Measurements from ENCODE around the gene NCOA7. TPM values are rescaled to one million over a fixed set of nuclear protein-coding genes. Genes with fewer than 3 reads are reported as not detected.
"Not testable (repeated sequence)": the region's sequence is repeated elsewhere in the genome, so short reads cannot be mapped to it uniquely, and the experiment has no call there.

Gene NCOA7
- total RNA-seq, 3 donors from 2014 or later (not counting 1 experiment from before 2014, with no cell fraction given), result 37.3 to 66.6 (median 56.8) TPM

- Mint-ChIP-seq H3K4me3 (no peak overlapping the region), H3K4me1 (no peaks in the 10 kb centered on the region), H3K27ac (no peak overlapping the region), H3K27me3 (ENCODE audit: low read depth in 2 of 2) (peaks cover 11 to 24% of the 10 kb centered on the region in 2 donors), H3K9me3 (no peaks in the 10 kb centered on the region), H3K36me3 (no peaks in the 10 kb centered on the region)
- 100% methylated on average over 2 of the region's 4 CpGs for WGBS (ENCODE audit: insufficient coverage)
- H3K9me3 ChIP-seq (ENCODE audit: control insufficient read depth, insufficient read depth, low read length), result no peaks in the 10 kb centered on the region
- intact Hi-C loops (cut with micrococcal nuclease), result no loop called here
- no peak for DNase-seq
- no peak overlapping the region for H3K4me3 ChIP-seq (ENCODE audit: low read length)
- no peak for TF ChIP-seq CTCF (IDR thresholded peaks at IDR 0.05)
- H3K27ac ChIP-seq (ENCODE audit: low read length), result no peak overlapping the region
- peaks cover 3% of the 10 kb centered on the region for H3K27me3 ChIP-seq (ENCODE audit: control insufficient read depth, insufficient read depth, low read length)
- no peaks in the 10 kb centered on the region for H3K36me3 ChIP-seq (ENCODE audit: control insufficient read depth, insufficient read depth, low read length)
- no peak for ATAC-seq
- H3K4me1 ChIP-seq (ENCODE audit: control insufficient read depth, insufficient read depth, low read length), result no peaks in the 10 kb centered on the region
Observed at GRCh38 chr6:125773387-125774341, 17.1 kb upstream of the NCOA7 start.

GRCh38 chr6:125776107-125776826 lies 14.5 kb upstream of the NCOA7 start:
- H3K27ac ChIP-seq (ENCODE audit: low read length); H3K36me3 Mint-ChIP-seq; H3K4me1 ChIP-seq (ENCODE audit: control insufficient read depth, insufficient read depth, low read length); intact Hi-C loops (cut with micrococcal nuclease); H3K4me1 Mint-ChIP-seq; H3K9me3 ChIP-seq (ENCODE audit: control insufficient read depth, insufficient read depth, low read length); H3K4me3 Mint-ChIP-seq; H3K27me3 ChIP-seq (ENCODE audit: control insufficient read depth, insufficient read depth, low read length); DNase-seq; ATAC-seq; H3K27me3 Mint-ChIP-seq (ENCODE audit: low read depth in 2 of 2); H3K27ac Mint-ChIP-seq; H3K9me3 Mint-ChIP-seq; H3K4me3 ChIP-seq (ENCODE audit: low read length); H3K36me3 ChIP-seq (ENCODE audit: control insufficient read depth, insufficient read depth, low read length): not testable (repeated sequence)
- WGBS (ENCODE audit: insufficient coverage), result 92% methylated on average over 7 of the region's 14 CpGs

GRCh38 chr6:125779924-125780539 lies 10.7 kb upstream of the NCOA7 start:
- ATAC-seq, result peak; percentile 80 to 92 (median 80)
- peak; percentile 85 to 93 for DNase-seq
- TF ChIP-seq CTCF (IDR thresholded peaks at IDR 0.05), result peak; percentile 22
- H3K9me3 Mint-ChIP-seq, result no peaks in the 10 kb centered on the region
- Histone ChIP-seq H3K27me3 (ENCODE audit: control insufficient read depth, insufficient read depth, low read length) (no peaks in the 10 kb centered on the region), H3K4me3 (ENCODE audit: low read length) (peak overlapping the region; percentile 85), H3K9me3 (ENCODE audit: control insufficient read depth, insufficient read depth, low read length) (no peaks in the 10 kb centered on the region), H3K4me1 (ENCODE audit: control insufficient read depth, insufficient read depth, low read length) (no peaks in the 10 kb centered on the region), H3K27ac (ENCODE audit: low read length) (peak overlapping the region; percentile 89), H3K36me3 (ENCODE audit: control insufficient read depth, insufficient read depth, low read length) (no peaks in the 10 kb centered on the region)
- H3K27me3 Mint-ChIP-seq (ENCODE audit: low read depth in 2 of 2), result peaks cover 0 to 7% of the 10 kb centered on the region in 2 donors
- H3K4me3 Mint-ChIP-seq, result no peak overlapping the region
- peaks cover 5 to 7% of the 10 kb centered on the region in 2 donors for H3K4me1 Mint-ChIP-seq
- no peak overlapping the region for H3K27ac Mint-ChIP-seq
- intact Hi-C loops (cut with micrococcal nuclease), result loop anchor here (1.0 to 10.0 kb wide), 4 partner anchors 31 to 1485 kb away; partner anchors contain the start of genes HEY2, HINT3 and RNF146
- WGBS (ENCODE audit: insufficient coverage), result 0% methylated on average over 7 of the region's 17 CpGs
- H3K36me3 Mint-ChIP-seq, result no peaks in the 10 kb centered on the region
